Lower leg skin (tissue), 4 donors: ENCODE results near the gene PSORS1C1. TPM values are rescaled to one million over a fixed set of nuclear protein-coding genes. Genes with fewer than 3 reads are reported as not detected.

Experiments
- DNase-seq, 2 donors: peaks; one replicate each; pipeline ENCODE4 v3.0.0-alpha.2; 2019; ENCODE audit warnings: low spot score in 2 of 2
- H3K4me3 ChIP-seq: fragments of 200-600 bp; sonication (generic); 2 replicates; pipeline ENCODE4 v1.5.1; 2017; ENCODE audit warnings: mild to moderate bottlenecking, low read depth; ENCODE audit not compliant: poor library complexity, severe bottlenecking
- CTCF ChIP-seq, 3 donors: fragments of 450-650 bp; IDR thresholded peaks; one replicate each; pipeline ENCODE4 v1.5.1; 2016; ENCODE audit warnings: antibody characterized with exemption in 3 of 3, mild to moderate bottlenecking in 3 of 3, moderate library complexity in 2 of 3
- POLR2A ChIP-seq, 2 donors: fragments of 450-650 bp; IDR thresholded peaks; one replicate each; pipeline ENCODE4 v1.6.1; 2016 to 2017; ENCODE audit warnings: antibody characterized with exemption in 2 of 2, mild to moderate bottlenecking in 1 of 2, moderate library complexity in 1 of 2
- WGBS, 2 donors: methylation state at CpG; one replicate each; pipeline ENCODE4 v1.1.5; 2018; 5-methylcytosine and 5-hydroxymethylcytosine counted together
- intact Hi-C: fragments of 100-400 bp; cut with DNase I; formaldehyde crosslinking; loops from one replicate; pipeline ENCODE4 v1.15.0; 2023; ENCODE audit warnings: low total_unique reads
- total RNA-seq, 4 donors: library from RNA; depleted of rRNA; stranded (reverse); fragments of >200 nt; gene quantifications; one replicate each; pipeline ENCODE4 v1.1.0, GENCODE V29; 2016

Gene PSORS1C1
- total RNA-seq, 4 donors from 2014 or later, result 1.8 to 21.4 (median 6.2) TPM

GRCh38 chr6:31074401-31074800 lies 40.2 kb upstream of the PSORS1C1 start:
- no peak overlapping the region for H3K4me3 ChIP-seq
- intact Hi-C loops, result no loop called here
- TF ChIP-seq POLR2A (IDR thresholded peaks at IDR 0.05), result no peak
- TF ChIP-seq CTCF (IDR thresholded peaks at IDR 0.05), result no peak
- no peak for DNase-seq
- WGBS, 2 donors, result 67 to 83% methylated on average over 4 of the region's 4 CpGs

- no peak for DNase-seq
- TF ChIP-seq POLR2A (IDR thresholded peaks at IDR 0.05) (no peak), CTCF (IDR thresholded peaks at IDR 0.05) (no peak)
- intact Hi-C loops, result no loop called here
- WGBS, 2 donors, result 65 to 93% methylated on average over 1 of the region's 1 CpG
- no peak overlapping the region for H3K4me3 ChIP-seq
Observed at GRCh38 chr6:31075528-31075927, 39.1 kb upstream of the PSORS1C1 start.

- intact Hi-C loops, result no loop called here
- no peak for DNase-seq
- 88 to 89% methylated on average over 4 of the region's 4 CpGs for WGBS, 2 donors
- H3K4me3 ChIP-seq, result no peak overlapping the region
- TF ChIP-seq POLR2A (IDR thresholded peaks at IDR 0.05), result no peak
Observed at GRCh38 chr6:31076611-31077010, 38.0 kb upstream of the PSORS1C1 start.

GRCh38 chr6:31079656-31080261 lies 34.8 kb upstream of the PSORS1C1 start:
- intact Hi-C loops, result loop anchor here (5.0 to 10.0 kb wide), 2 partner anchors 155 to 237 kb away; no protein-coding TSS in a partner anchor
- no peak for TF ChIP-seq CTCF (IDR thresholded peaks at IDR 0.05)
- no peak for TF ChIP-seq POLR2A (IDR thresholded peaks at IDR 0.05)
- H3K4me3 ChIP-seq, result no peak overlapping the region
- peak; percentile 61 to 89 for DNase-seq
- WGBS, 2 donors, result 17 to 22% methylated on average over 22 of the region's 22 CpGs

GRCh38 chr6:31081872-31082271 lies 32.7 kb upstream of the PSORS1C1 start:
- intact Hi-C loops, result loop anchor here (5.0 to 10.0 kb wide), 2 partner anchors 157 to 240 kb away; no protein-coding TSS in a partner anchor
- TF ChIP-seq POLR2A (IDR thresholded peaks at IDR 0.05) (no peak), CTCF (IDR thresholded peaks at IDR 0.05) (no peak)
- no peak for DNase-seq
- no peak overlapping the region for H3K4me3 ChIP-seq
- WGBS, 2 donors, result 59 to 64% methylated on average over 6 of the region's 6 CpGs

GRCh38 chr6:31083742-31084354 lies 30.8 kb upstream of the PSORS1C1 start:
- 43 to 46% methylated on average over 8 of the region's 8 CpGs for WGBS, 2 donors
- intact Hi-C loops, result loop anchor here (5.0 to 10.0 kb wide), 2 partner anchors 159 to 242 kb away; no protein-coding TSS in a partner anchor
- H3K4me3 ChIP-seq, result no peak overlapping the region
- TF ChIP-seq POLR2A (IDR thresholded peaks at IDR 0.05), result no peak
- no peak for TF ChIP-seq CTCF (IDR thresholded peaks at IDR 0.05)
- no peak for DNase-seq
